GM12878 (cell line): ENCODE data around the gene DAB2IP. TPM values are rescaled to one million over a fixed set of nuclear protein-coding genes. Genes with fewer than 3 reads are reported as not detected.

ENCODE experiments used
- ATAC-seq: fragments of 200-7000 bp; cut with Tn5 transposase; 3 replicates; pipeline ENCODE4 v1.9.1; 2020; ENCODE audit warnings: mild to moderate bottlenecking, moderate library complexity
- BruUV-seq: library from RNA; stranded (reverse); fragments of 400-500 nt; replicated peaks from 2 replicates; lab custom pipeline; 2021; lab: Mats Ljungman, UMichigan
- CTCF ChIA-PET: fragments of 300-600 bp; sonication (Branson Sonifier 250); formaldehyde crosslinking; extraction: SDS; loops from one replicate; lab custom pipeline; 2021; ENCODE audit warnings: inconsistent platforms; lab: Yijun Ruan, JAX
- POLR2A ChIA-PET: fragments of 350-600 bp; formaldehyde crosslinking; extraction: SDS; loops from one replicate; lab custom pipeline; 2021; ENCODE audit warnings: inconsistent platforms; lab: Charles Lee
- RAD21 ChIA-PET: fragments of 300-600 bp; sonication (Branson Sonifier 250); formaldehyde crosslinking; loops from one replicate; lab custom pipeline; 2023; ENCODE audit warnings: antibody characterized with exemption; ENCODE audit not compliant: unreplicated experiment; lab: Charles Lee
- SMC1A ChIA-PET: fragments of 300-600 bp; sonication (Branson Sonifier 250); formaldehyde crosslinking; loops from one replicate; lab custom pipeline; 2023; ENCODE audit not compliant: unreplicated experiment, uncharacterized antibody; lab: Charles Lee
- DNase-seq: peaks from one replicate; pipeline ENCODE4 v3.0.0-alpha.2; 2011; ENCODE audit warnings: low read depth, low spot score
- FAIRE-seq: peaks from 3 replicates; lab custom pipeline; 2011; peaks lifted over from hg19 to GRCh38; lab: Jason Lieb, UNC
- H2AFZ ChIP-seq: 2 replicates; pipeline ENCODE4 v1.6.0; 2011; ENCODE audit warnings: low read depth, low read length, control low read depth; ENCODE audit not compliant: control insufficient read depth
- H3K27ac ChIP-seq: 2 replicates; pipeline ENCODE4 v1.5.1; 2011; ENCODE audit warnings: control low read depth; ENCODE audit not compliant: control insufficient read depth, insufficient read depth
- H3K27me3 ChIP-seq, 2 experiments: replicated peaks in 1 of 2; 2 replicates each; pipeline versions ENCODE4 v1.6.0 to v1.6.1; 2011; ENCODE audit warnings: low read length in 1 of 2; ENCODE audit not compliant: control insufficient read depth in 2 of 2, insufficient read depth in 2 of 2
- H3K36me3 ChIP-seq, 2 experiments: 2 replicates each; pipeline ENCODE4 v1.5.1; 2011; ENCODE audit warnings: low read length in 1 of 2; ENCODE audit not compliant: control insufficient read depth in 2 of 2, insufficient read depth in 2 of 2
- H3K4me1 ChIP-seq: 2 replicates; pipeline ENCODE4 v1.6.1; 2011; ENCODE audit warnings: mild to moderate bottlenecking, low read length, moderate library complexity, mixed read lengths; ENCODE audit not compliant: control insufficient read depth, insufficient read depth
- H3K4me2 ChIP-seq: 2 replicates; pipeline ENCODE4 v1.6.0; 2011; ENCODE audit warnings: control low read depth; ENCODE audit not compliant: control insufficient read depth, insufficient read depth
- H3K4me3 ChIP-seq: fragments of 200-600 bp; sonication (generic); 2 replicates; pipeline ENCODE4 v1.5.1; 2016
- H3K79me2 ChIP-seq: 2 replicates; pipeline ENCODE4 v1.6.0; 2011; ENCODE audit warnings: low read length; ENCODE audit not compliant: control insufficient read depth, insufficient read depth
- H3K9ac ChIP-seq: 2 replicates; pipeline ENCODE4 v1.8.0; 2011; ENCODE audit warnings: low read length, control low read depth, mixed read lengths; ENCODE audit not compliant: control insufficient read depth, insufficient read depth
- H3K9me3 ChIP-seq: replicated peaks from 3 replicates; pipeline ENCODE4 v1.5.1; 2011; ENCODE audit warnings: mild to moderate bottlenecking, low read length; ENCODE audit not compliant: control insufficient read depth, insufficient read depth
- H4K20me1 ChIP-seq: 2 replicates; pipeline ENCODE4 v1.6.0; 2011; ENCODE audit not compliant: control insufficient read depth, insufficient read depth
- ATF7 ChIP-seq: fragments of 450-650 bp; IDR thresholded peaks from 2 replicates; pipeline ENCODE4 v1.6.1; 2016; ENCODE audit warnings: low read depth, mild to moderate bottlenecking
- BCL3 ChIP-seq: IDR thresholded peaks from 2 replicates; pipeline ENCODE4 v1.6.1; 2011; ENCODE audit warnings: borderline replicate concordance, low read depth, mild to moderate bottlenecking, moderate library complexity, low read length; ENCODE audit not compliant: insufficient read depth, poor library complexity, severe bottlenecking
- CBFB ChIP-seq: IDR thresholded peaks from 2 replicates; pipeline ENCODE4 v1.6.1; 2016; ENCODE audit warnings: antibody characterized with exemption, low read depth
- CTCF ChIP-seq, 3 experiments: IDR thresholded peaks in 2 of 3; conservative IDR thresholded peaks in 1 of 3; 2 replicates each; pipeline ENCODE4 v1.5.1; 2011; ENCODE audit warnings: low read depth in 3 of 3, low read length in 3 of 3, mild to moderate bottlenecking in 3 of 3, control low read depth in 2 of 3, moderate library complexity in 2 of 3, inconsistent platforms in 1 of 3, mixed read lengths in 1 of 3; ENCODE audit not compliant: control insufficient read depth in 2 of 3, insufficient read depth in 1 of 3; ENCODE audit errors: extremely low read depth in 1 of 3
- IKZF1 ChIP-seq: fragments of 450-650 bp; conservative IDR thresholded peaks from 2 replicates; pipeline ENCODE4 v1.6.1; 2017; ENCODE audit warnings: antibody characterized with exemption, mild to moderate bottlenecking
- IRF3 ChIP-seq: fragments of 450-650 bp; IDR thresholded peaks from 2 replicates; pipeline ENCODE4 v1.6.1; 2014; ENCODE audit warnings: mild to moderate bottlenecking
- JUNB ChIP-seq: IDR thresholded peaks from 2 replicates; pipeline ENCODE4 v1.6.1; 2016; ENCODE audit warnings: antibody characterized with exemption, mild to moderate bottlenecking
- MXI1 ChIP-seq: fragments of 150-350 bp; IDR thresholded peaks from 2 replicates; pipeline ENCODE4 v1.6.1; 2011; ENCODE audit warnings: low read depth, mild to moderate bottlenecking, inconsistent platforms, low read length, improper control_type of control experiment
- NFIC ChIP-seq: IDR thresholded peaks from 2 replicates; pipeline ENCODE4 v1.6.1; 2012; ENCODE audit warnings: low read depth, mild to moderate bottlenecking, inconsistent platforms, low read length, moderate library complexity
- POLR2A ChIP-seq: IDR thresholded peaks from 2 replicates; pipeline ENCODE4 v1.6.1; 2011; ENCODE audit warnings: low read depth, mild to moderate bottlenecking, low read length
- POLR2AphosphoS2 ChIP-seq: IDR thresholded peaks from 2 replicates; pipeline ENCODE4 v1.6.1; 2011; ENCODE audit warnings: low read depth, mild to moderate bottlenecking, low read length, improper control_type of control experiment, moderate library complexity
- POU2F2 ChIP-seq: IDR thresholded peaks from 3 replicates; pipeline ENCODE4 v1.6.1; 2011; ENCODE audit warnings: low read depth, mild to moderate bottlenecking, low read length, borderline replicate concordance
- SRF ChIP-seq, 2 experiments: IDR thresholded peaks; 2 replicates each; pipeline ENCODE4 v1.6.1; 2011; ENCODE audit warnings: low read depth in 2 of 2, low read length in 2 of 2, mild to moderate bottlenecking in 1 of 2, moderate library complexity in 1 of 2
- USF1 ChIP-seq: IDR thresholded peaks from 2 replicates; pipeline ENCODE4 v1.6.1; 2011; ENCODE audit warnings: borderline replicate concordance, low read depth, mild to moderate bottlenecking, moderate library complexity, mixed read lengths, low read length; ENCODE audit not compliant: insufficient read depth; ENCODE audit errors: extremely low read length
- WGBS: methylation state at CpG from one replicate; pipeline ENCODE4 v1.1.6; 2016; ENCODE audit warnings: low lambda C conversion rate; ENCODE audit not compliant: insufficient replicate concordance, insufficient coverage; ENCODE audit errors: missing lambda C conversion rate; 5-methylcytosine and 5-hydroxymethylcytosine counted together
- in situ Hi-C: fragments of 300-500 bp; cut with MboI; formaldehyde crosslinking; loops from 9 replicates; pipeline ENCODE4 v1.14.3; 2018; ENCODE audit warnings: mixed read lengths
- intact Hi-C: fragments of 100-400 bp; cut with micrococcal nuclease; formaldehyde crosslinking; loops from one replicate; pipeline ENCODE4 v1.14.2; 2022; ENCODE audit not compliant: unreplicated experiment
- polyA plus RNA-seq, 11 experiments: library from polyadenylated mRNA; depleted of rRNA in 4 of 11; unstranded in 6 of 11; stranded (reverse) in 5 of 11; fragments of >200 nt; fragmentation: Nextera tagmentation in 4 of 11; fragmentation: Illumina TruSeq in 1 of 11; extraction: Ambion mirVana in 4 of 11; extraction: Trizol in 1 of 11; gene quantifications; 1 replicate in 1 of 11; 2 replicates in 10 of 11; pipeline versions ENCODE4 v1.2.1 to v1.2.3, GENCODE V29; 2011 to 2016; ENCODE audit warnings: inconsistent platforms in 2 of 11, missing spikeins in 2 of 11, low read depth in 1 of 11
- total RNA-seq, 4 experiments: library from RNA; depleted of rRNA in 3 of 4; stranded (reverse); fragments of >200 nt in 3 of 4; fragmentation: Illumina TruSeq in 1 of 4; extraction: Trizol in 1 of 4; gene quantifications; 2 replicates each; pipeline versions ENCODE4 v1.2.1 to v1.2.3, GENCODE V29; 2013 to 2021
- TF ChIP-seq, protein P1 (sequence below): fragments of 450-650 bp; IDR thresholded peaks from 2 replicates; pipeline ENCODE4 v1.6.1; 2016; ENCODE audit warnings: mild to moderate bottlenecking, moderate library complexity, borderline replicate concordance

The DAB2IP gene
- total and polyA plus RNA-seq, 10 of the 15 experiments (the other 5 are each of a cell fraction or from before 2014, with no cell fraction given) = 0.03 to 0.38 (median 0.14) TPM; not detected in 6

DNA sequence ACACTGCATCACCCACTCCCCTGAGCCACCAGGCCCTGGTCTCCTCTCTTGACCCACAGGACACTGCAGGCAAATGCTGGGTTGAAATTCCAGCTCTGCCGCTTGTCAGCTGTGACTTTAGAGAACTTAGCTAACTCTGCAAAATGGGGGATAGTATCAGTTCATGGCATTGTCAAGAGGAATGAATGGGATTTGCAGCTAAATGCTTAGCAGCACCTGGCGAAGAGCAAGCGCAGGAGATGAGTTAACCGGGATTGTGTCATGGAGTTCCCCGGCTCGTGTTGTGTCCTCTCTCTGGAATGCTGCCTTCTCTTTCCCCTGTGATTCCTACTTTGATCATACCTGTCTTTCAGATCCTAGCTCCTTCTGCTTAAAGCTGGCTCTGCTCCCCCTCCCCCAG lies 67.1 kb downstream of the DAB2IP start:
- no peak for DNase-seq
- Histone ChIP-seq H3K9ac (no peak overlapping the region), H3K27ac (no peak overlapping the region), H4K20me1 (no peaks in the 10 kb centered on the region; the same call in 1 of the 2 replicates), H3K4me2 (no peak overlapping the region), H3K27me3 (peaks cover 0 to 2% of the 10 kb centered on the region in 2 experiments; a peak in 2 of 4 replicates), H3K4me3 (no peak overlapping the region), H3K79me2 (no peaks in the 10 kb centered on the region), H3K4me1 (peaks cover 13% of the 10 kb centered on the region), H3K36me3 (no peaks in the 10 kb centered on the region), H3K9me3 (no peaks in the 10 kb centered on the region), H2AFZ (no peak overlapping the region)
- ChIA-PET SMC1A (no interaction called here), CTCF (interaction anchor here (1.3 kb wide), 1 partner anchor 9 kb away, joined by 3 read pairs; no protein-coding TSS in a partner anchor), RAD21 (no interaction called here), POLR2A (no interaction called here)
- no peak for FAIRE-seq
- 88% methylated on average over 6 of the region's 6 CpGs for WGBS
- in situ Hi-C loops = no loop called here
- no peak for ATAC-seq
- BruUV-seq = no TSS peak
- intact Hi-C loops = no loop called here
- TF ChIP-seq POLR2AphosphoS2 (no peak), BCL3 (no peak), IRF3 (no peak), USF1 (no peak), NFIC (no peak), IKZF1 (no peak), SRF (IDR thresholded peaks at IDR 0.05; ENCODE audit: low read depth in 2 of 2, low read length in 2 of 2) (no peak), ATF7 (no peak), MXI1 (no peak), CTCF (IDR thresholded peaks at IDR 0.05 in 2 of 3, conservative IDR thresholded peaks at IDR 0.05 in 1 of 3; ENCODE audit: control insufficient read depth in 2 of 3, extremely low read depth in 1 of 3, insufficient read depth in 1 of 3, low read depth in 3 of 3, low read length in 3 of 3) (no peak), POLR2A (no peak), JUNB (no peak), POU2F2 (no peak), CBFB (no peak)
- TF ChIP-seq, protein P1, sequence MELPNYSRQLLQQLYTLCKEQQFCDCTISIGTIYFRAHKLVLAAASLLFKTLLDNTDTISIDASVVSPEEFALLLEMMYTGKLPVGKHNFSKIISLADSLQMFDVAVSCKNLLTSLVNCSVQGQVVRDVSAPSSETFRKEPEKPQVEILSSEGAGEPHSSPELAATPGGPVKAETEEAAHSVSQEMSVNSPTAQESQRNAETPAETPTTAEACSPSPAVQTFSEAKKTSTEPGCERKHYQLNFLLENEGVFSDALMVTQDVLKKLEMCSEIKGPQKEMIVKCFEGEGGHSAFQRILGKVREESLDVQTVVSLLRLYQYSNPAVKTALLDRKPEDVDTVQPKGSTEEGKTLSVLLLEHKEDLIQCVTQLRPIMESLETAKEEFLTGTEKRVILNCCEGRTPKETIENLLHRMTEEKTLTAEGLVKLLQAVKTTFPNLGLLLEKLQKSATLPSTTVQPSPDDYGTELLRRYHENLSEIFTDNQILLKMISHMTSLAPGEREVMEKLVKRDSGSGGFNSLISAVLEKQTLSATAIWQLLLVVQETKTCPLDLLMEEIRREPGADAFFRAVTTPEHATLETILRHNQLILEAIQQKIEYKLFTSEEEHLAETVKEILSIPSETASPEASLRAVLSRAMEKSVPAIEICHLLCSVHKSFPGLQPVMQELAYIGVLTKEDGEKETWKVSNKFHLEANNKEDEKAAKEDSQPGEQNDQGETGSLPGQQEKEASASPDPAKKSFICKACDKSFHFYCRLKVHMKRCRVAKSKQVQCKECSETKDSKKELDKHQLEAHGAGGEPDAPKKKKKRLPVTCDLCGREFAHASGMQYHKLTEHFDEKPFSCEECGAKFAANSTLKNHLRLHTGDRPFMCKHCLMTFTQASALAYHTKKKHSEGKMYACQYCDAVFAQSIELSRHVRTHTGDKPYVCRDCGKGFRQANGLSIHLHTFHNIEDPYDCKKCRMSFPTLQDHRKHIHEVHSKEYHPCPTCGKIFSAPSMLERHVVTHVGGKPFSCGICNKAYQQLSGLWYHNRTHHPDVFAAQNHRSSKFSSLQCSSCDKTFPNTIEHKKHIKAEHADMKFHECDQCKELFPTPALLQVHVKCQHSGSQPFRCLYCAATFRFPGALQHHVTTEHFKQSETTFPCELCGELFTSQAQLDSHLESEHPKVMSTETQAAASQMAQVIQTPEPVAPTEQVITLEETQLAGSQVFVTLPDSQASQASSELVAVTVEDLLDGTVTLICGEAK = no peak
